Thymus (tissue), 11 donors: ENCODE results near the gene CELSR1. TPM values are rescaled to one million over a fixed set of nuclear protein-coding genes. Genes with fewer than 3 reads are reported as not detected.

Experiments used
- DNase-seq, 9 donors: peaks; one replicate each; pipeline ENCODE4 v3.0.0-alpha.2; 2013; ENCODE audit warnings: low spot score in 9 of 9, low read depth in 6 of 9, missing footprints in 1 of 9
- H3K27ac ChIP-seq, 2 donors: one replicate each; pipeline ENCODE4 v1.5.1; 2013; ENCODE audit warnings: control low read depth in 1 of 2, low read depth in 1 of 2, low read length in 1 of 2, mild to moderate bottlenecking in 1 of 2, moderate library complexity in 1 of 2
- H3K27me3 ChIP-seq, 2 donors: one replicate each; pipeline ENCODE4 v1.5.1; 2013; ENCODE audit warnings: low read length in 1 of 2; ENCODE audit not compliant: control insufficient read depth in 2 of 2, insufficient read depth in 1 of 2
- H3K36me3 ChIP-seq, 2 donors: one replicate each; pipeline ENCODE4 v1.5.1; 2013; ENCODE audit warnings: low read length in 1 of 2, mild to moderate bottlenecking in 1 of 2, moderate library complexity in 1 of 2; ENCODE audit not compliant: control insufficient read depth in 2 of 2, insufficient read depth in 2 of 2
- H3K4me1 ChIP-seq, 2 donors: one replicate each; pipeline ENCODE4 v1.5.1; 2013; ENCODE audit warnings: low read length in 2 of 2; ENCODE audit not compliant: control insufficient read depth in 2 of 2, insufficient read depth in 2 of 2
- H3K4me3 ChIP-seq, 2 donors: one replicate each; pipeline ENCODE4 v1.5.1; 2013; ENCODE audit warnings: low read length in 2 of 2, control low read depth in 1 of 2, mild to moderate bottlenecking in 1 of 2
- H3K9me3 ChIP-seq, 2 donors: one replicate each; pipeline ENCODE4 v1.5.1; 2013; ENCODE audit warnings: low read length in 1 of 2, mild to moderate bottlenecking in 1 of 2; ENCODE audit not compliant: control insufficient read depth in 2 of 2, insufficient read depth in 1 of 2
- whole genome bisulfite sequencing: extraction: QIAGEN DNeasy Blood & Tissue Kit; methylation state at CpG from one replicate; pipeline ENCODE4 v1.1.7; 2013; 5-methylcytosine and 5-hydroxymethylcytosine counted together
- polyA plus RNA-seq: library from polyadenylated mRNA; stranded (reverse); fragments of 200-250 nt; gene quantifications from one replicate; pipeline ENCODE4 v1.2.3, GENCODE V29; 2013
- total RNA-seq: library from RNA; stranded (reverse); fragments of 120-200 nt; gene quantifications from one replicate; pipeline ENCODE4 v1.2.4, GENCODE V29; 2013
- donor health status: healthy.

CELSR1 gene
- total and polyA plus RNA-seq, 2 donors: 3.7 to 9.4 TPM

DNA sequence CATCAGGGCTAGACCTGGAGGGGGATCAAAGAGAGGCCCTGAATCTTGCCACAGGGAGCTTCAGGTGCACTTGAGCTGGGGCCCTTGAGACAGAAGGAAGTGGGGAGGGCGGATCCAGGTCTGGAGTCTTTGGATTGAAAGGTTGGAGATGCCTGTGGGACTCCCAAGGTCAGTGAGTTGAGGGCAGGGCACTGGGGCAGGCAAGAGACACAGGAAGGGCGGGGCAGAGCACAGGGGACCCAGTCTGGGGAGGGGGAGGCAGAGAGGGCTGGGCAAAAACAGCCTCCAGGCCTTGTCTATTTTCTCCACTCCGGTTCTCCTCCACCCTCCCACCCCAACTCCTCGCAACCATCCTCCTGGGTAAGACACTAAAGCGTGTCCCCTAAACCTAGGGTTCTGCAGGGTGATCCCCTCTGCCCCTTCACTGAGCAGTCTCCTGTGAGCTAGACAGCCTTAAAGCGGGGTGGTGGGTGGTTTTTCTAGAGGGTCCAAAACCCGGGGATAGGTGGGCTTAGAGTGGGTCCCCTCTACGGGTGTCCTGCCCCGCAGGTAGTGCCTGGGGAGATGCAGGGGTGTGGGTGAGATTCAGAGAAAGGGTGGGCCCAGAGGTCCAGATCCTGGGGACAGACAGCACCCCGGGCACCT lies 38.6 kb upstream of the CELSR1 start:
- H3K27ac ChIP-seq: peak overlapping the region in 1 of 2 donors; percentile 9
- 71% methylated on average over 10 of the region's 10 CpGs for WGBS
- no peaks in the 10 kb centered on the region for H3K36me3 ChIP-seq
- peak overlapping the region in 1 of 2 donors; percentile 83 for H3K4me3 ChIP-seq
- H3K27me3 ChIP-seq: peaks cover 0 to 2% of the 10 kb centered on the region in 2 donors
- peaks cover 0 to 21% of the 10 kb centered on the region in 2 donors for H3K9me3 ChIP-seq
- no peak for DNase-seq
- H3K4me1 ChIP-seq: peaks cover 15 to 47% of the 10 kb centered on the region in 2 donors

DNA sequence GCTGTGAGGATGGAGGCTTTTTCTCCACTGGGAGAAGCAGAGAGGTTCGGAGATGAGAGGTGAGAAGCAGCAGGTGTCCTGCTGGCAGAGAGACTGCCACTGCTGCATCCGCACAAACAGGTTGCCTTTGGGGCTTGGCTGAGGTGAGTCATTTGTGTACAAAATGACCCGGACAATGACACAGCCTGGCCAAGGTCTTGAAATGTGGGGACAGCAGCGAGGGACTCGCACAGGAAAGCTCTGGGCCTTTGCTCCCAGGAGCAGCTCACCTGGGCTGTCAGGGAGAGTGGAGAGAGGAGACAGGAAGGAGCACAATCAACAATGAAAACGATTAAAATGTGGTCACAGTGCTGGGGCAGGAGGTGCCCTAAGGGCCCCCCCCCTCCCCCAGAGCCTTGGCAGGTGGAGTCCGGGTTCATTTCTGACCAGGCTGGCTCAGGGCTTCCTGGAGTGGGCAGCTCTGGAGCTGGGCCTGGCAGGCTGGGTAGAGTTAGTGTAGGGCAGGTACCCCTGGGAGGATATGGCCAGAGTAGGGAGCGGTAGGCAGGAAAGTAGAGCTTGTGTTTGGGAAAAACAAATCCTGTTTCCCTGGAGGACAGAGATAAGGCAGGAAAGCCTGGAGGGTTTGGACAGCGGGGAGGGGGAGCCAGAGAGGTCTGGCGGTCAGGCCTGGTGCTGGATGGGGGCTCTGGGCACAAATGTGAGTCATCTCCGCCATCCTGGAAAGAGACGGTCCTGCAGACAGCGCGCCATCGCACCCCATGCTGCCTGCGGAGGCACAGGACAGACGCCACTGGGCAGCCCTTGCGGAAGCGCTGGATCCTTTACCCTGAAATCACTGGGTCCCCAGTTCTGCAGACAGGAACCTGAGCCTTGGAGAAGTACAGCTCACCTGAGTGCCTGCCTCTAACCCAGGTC lies 37.8 kb upstream of the CELSR1 start:
- 81% methylated on average over 19 of the region's 19 CpGs for WGBS
- Histone ChIP-seq H3K36me3 (no peaks in the 10 kb centered on the region), H3K9me3 (peaks cover 0 to 21% of the 10 kb centered on the region in 2 donors), H3K4me1 (peaks cover 14 to 44% of the 10 kb centered on the region in 2 donors), H3K27ac (no peak overlapping the region), H3K4me3 (no peak overlapping the region), H3K27me3 (peaks cover 0 to 2% of the 10 kb centered on the region in 2 donors)
- no peak for DNase-seq

DNA sequence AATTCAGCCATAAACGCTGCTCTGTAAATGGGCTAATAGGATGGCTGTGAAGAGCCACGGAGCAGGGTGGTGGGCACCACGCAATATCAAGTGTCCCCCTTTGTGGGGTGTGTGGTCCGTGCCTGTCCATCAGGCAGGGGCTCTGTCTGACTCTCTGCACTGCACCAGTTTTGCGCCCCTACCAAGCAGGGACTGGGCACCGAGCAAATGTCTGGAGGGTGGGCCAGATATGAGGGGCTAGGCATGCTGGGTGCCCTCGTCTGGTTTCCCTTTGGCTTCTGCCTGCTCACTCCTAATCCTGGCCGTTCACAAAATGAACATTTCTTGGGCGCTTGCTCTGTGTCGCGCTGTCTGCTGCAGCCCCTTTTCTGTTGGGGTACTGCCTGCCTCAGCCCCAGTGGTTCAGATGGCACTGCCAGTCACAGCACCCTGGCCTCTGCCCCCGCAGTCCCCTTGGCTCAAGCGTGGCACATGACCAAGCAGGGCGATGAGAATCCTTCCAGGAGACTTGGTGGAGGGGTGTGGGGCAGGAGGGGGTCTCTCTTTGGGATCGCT lies 37.1 kb upstream of the CELSR1 start:
- no peaks in the 10 kb centered on the region for H3K36me3 ChIP-seq
- DNase-seq: no peak
- WGBS: 97% methylated on average over 15 of the region's 15 CpGs
- no peak overlapping the region for H3K27ac ChIP-seq
- peaks cover 0 to 21% of the 10 kb centered on the region in 2 donors for H3K9me3 ChIP-seq
- H3K4me1 ChIP-seq: peaks cover 14 to 39% of the 10 kb centered on the region in 2 donors
- H3K27me3 ChIP-seq: peaks cover 0 to 2% of the 10 kb centered on the region in 2 donors
- H3K4me3 ChIP-seq: no peak overlapping the region

DNA sequence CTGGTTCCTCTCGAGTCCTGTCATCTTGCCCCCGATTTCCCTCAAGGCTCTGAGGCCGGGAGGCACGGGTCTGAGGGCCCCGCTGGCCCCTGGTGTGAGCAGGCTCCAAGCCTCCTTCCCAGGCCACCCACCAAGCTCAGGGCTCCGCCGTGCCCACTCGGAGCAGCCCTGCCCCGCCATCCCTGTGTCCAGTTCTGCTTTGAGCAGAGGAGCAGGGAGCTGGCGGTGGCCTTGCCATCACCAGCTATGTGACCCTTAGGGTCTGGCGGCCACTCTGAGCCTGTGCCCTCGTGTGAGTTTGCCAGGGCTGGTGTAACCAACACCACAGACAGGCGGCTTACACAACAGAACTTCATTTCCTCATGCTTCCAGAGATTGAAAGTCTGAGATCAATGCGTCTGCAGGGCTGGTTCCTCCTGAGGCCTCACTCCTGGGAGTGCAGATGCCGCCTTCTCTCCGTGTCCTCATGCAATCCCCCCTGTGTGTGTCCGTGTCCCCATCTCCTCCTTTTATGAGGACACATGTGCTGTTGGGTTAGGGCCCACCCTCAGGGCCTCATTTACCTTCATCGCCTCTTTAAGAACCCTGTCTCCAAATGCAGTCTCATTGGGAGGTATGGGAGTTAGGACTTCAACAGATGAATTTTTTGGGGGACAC lies 36.5 kb upstream of the CELSR1 start:
- Histone ChIP-seq H3K4me1 (peaks cover 12 to 33% of the 10 kb centered on the region in 2 donors), H3K27ac (no peak overlapping the region), H3K9me3 (peaks cover 0 to 21% of the 10 kb centered on the region in 2 donors), H3K36me3 (no peaks in the 10 kb centered on the region), H3K4me3 (no peak overlapping the region), H3K27me3 (peaks cover 0 to 2% of the 10 kb centered on the region in 2 donors)
- 94% methylated on average over 18 of the region's 18 CpGs for WGBS
- DNase-seq: no peak

DNA sequence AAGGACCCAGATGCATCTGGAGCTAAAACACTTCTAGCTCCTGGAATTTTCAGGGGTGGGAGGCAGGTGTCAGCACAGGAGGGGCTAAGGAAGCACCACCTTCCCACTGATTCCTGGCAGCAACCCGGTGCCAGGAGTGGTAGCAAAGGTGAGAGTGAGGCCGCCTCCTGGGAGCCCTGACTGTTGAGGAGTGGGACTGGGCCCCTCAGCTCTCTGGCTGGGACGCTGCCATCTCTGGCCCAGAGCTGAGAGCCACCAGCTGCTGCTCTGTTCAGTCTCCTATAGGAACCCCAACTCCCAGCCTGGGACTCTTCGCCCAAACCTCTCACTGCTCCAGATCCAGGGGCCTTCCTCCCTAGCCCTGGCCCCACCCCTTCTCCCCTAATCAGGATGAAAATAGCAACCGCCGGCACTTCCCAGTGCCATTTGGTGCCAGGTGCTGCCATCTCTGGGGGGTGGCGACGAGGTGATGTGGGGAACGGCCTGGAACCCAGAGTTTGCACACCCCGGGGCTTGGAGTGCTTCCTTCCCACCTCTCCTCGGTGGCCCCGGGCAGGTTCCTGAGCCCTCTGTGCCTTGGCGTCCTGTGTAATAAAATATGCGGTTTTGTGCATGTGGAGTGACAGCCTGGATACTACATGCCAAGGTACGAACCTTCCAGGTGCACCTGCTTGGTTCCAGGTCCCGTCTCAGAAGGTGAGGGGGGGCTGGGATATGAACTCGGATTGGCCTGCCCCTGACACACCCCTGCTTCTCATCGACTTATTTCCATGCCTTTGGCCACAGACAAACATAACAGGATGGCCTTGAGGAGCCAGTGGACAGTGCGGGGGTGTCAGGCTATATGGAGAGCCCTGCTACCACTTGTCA lies 35.7 kb upstream of the CELSR1 start:
- H3K4me1 ChIP-seq: peaks cover 5 to 25% of the 10 kb centered on the region in 2 donors
- peaks cover 0 to 2% of the 10 kb centered on the region in 2 donors for H3K27me3 ChIP-seq
- peaks cover 0 to 21% of the 10 kb centered on the region in 2 donors for H3K9me3 ChIP-seq
- WGBS: 94% methylated on average over 19 of the region's 19 CpGs
- DNase-seq: no peak
- H3K36me3 ChIP-seq: no peaks in the 10 kb centered on the region
- H3K4me3 ChIP-seq: no peak overlapping the region
- H3K27ac ChIP-seq: no peak overlapping the region

DNA sequence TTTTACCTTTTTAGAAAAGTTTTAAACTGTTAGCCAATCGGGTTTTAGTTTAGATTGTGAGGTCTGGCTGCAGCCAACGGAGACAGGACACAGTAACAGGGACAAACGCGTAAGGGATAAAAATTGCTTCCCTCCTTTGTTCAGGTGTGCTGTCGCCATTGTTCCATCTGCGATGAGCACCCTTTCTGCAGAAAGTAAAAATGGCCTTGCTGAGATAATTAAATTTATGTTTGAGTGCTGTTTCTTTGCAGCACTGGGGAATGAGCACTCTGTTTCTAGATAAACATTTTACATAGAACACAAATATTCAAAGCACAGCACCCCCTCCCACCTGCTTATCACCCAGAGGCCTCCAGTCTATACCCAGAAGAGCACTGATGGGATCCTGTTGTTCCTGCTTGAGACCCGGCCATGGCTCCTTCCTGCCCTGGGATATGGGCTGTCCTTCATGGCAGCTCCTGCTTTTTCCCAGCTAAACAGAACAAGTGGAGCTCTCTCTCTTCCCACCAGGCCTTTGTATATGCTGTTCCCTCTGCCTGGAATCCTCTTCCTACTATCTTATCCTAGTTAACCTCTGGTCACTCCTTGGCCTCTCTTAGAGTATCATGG lies 34.3 kb upstream of the CELSR1 start:
- peaks cover 0 to 2% of the 10 kb centered on the region in 2 donors for H3K27me3 ChIP-seq
- H3K36me3 ChIP-seq: no peaks in the 10 kb centered on the region
- H3K4me3 ChIP-seq: no peak overlapping the region
- DNase-seq: no peak
- H3K9me3 ChIP-seq: peaks cover 0 to 21% of the 10 kb centered on the region in 2 donors
- WGBS: 96% methylated on average over 7 of the region's 7 CpGs
- no peak overlapping the region for H3K27ac ChIP-seq
- peaks cover 0 to 19% of the 10 kb centered on the region in 2 donors for H3K4me1 ChIP-seq

DNA sequence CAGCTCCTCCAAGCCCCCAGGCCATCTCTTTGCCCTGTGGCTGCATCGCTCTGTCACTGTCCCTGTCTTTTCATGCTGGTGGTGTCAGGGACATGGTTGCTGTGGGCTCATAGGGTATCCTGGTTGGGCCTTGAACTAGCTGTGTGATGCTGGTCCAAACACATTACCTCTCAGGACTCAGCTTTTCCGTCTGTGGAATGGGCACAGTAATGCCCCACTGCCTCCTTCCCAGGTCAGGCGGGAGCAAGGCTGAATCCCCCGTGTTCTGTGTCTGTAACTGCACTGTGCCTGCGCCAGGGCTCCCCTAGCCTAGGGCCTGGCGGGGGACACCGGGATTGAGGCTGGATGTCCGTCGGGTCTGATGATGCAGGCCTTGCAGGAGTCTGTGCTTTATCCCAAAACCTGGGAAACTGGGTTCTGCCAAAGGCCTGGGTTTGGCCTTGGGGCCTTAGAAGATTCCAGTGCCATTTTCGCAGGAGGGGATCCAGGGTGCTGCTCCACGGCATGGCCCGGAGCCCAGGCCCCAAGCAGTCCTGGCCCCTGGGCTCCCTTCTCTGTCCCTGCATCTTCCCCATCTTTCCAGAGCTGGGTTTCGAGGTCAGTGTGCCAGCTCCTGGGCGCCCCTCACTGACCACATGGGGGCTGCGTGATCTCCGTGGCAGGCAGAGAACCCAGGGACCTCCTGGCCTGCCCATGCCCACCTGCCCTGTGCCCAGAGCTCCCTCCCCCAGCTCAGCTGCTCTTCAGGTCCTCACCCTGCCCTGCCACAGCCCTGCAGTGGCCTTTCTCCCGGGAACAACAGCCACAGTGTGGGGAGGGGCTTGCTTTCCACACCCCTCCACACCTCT lies 32.7 kb upstream of the CELSR1 start:
- H3K36me3 ChIP-seq: no peaks in the 10 kb centered on the region
- DNase-seq: no peak

More for the DNA sequence above, 32.7 kb upstream of the CELSR1 start:
- H3K27me3 ChIP-seq: no peaks in the 10 kb centered on the region
- WGBS: 94% methylated on average over 17 of the region's 17 CpGs
- H3K4me1 ChIP-seq: peaks cover 0 to 5% of the 10 kb centered on the region in 2 donors
- no peak overlapping the region for H3K4me3 ChIP-seq
- peaks cover 0 to 21% of the 10 kb centered on the region in 2 donors for H3K9me3 ChIP-seq
- no peak overlapping the region for H3K27ac ChIP-seq
